Inflammatory macrophage treated with lipopolysaccharide for 4 hours (primary cell): ENCODE data around the gene SCGB1C2.
"Not testable (repeated sequence)": the region's sequence is repeated elsewhere in the genome, so short reads cannot be mapped to it uniquely, and the experiment has no call there.

ENCODE experiments used
- DNase-seq: peaks from one replicate; pipeline ENCODE4 v3.0.0-alpha.2; 2020

SCGB1C2 gene

GRCh38 chr17:149897-150584, 12.7 kb downstream of the SCGB1C2 start:
- DNase-seq, result no peak

DNA sequence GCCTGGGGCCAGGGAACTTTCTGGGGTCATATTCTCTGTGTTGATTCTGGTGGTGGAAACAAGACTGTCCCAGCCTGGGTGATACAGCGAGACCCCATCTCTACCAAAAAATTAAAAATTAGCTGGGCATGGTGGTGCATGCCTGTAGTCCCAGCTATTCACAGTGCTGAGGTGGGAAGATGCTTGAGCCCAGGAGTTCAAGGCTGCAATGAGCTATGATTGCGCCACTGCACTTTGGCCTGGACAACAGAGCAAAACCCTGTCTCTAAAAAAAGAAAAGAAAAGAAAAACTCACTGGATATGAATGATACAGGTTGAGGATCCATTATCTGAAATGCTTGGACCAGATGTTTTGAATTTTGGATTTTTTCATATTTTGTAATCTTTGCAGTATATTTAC, 13.6 kb downstream of the SCGB1C2 start:
- no peak for DNase-seq

DNA sequence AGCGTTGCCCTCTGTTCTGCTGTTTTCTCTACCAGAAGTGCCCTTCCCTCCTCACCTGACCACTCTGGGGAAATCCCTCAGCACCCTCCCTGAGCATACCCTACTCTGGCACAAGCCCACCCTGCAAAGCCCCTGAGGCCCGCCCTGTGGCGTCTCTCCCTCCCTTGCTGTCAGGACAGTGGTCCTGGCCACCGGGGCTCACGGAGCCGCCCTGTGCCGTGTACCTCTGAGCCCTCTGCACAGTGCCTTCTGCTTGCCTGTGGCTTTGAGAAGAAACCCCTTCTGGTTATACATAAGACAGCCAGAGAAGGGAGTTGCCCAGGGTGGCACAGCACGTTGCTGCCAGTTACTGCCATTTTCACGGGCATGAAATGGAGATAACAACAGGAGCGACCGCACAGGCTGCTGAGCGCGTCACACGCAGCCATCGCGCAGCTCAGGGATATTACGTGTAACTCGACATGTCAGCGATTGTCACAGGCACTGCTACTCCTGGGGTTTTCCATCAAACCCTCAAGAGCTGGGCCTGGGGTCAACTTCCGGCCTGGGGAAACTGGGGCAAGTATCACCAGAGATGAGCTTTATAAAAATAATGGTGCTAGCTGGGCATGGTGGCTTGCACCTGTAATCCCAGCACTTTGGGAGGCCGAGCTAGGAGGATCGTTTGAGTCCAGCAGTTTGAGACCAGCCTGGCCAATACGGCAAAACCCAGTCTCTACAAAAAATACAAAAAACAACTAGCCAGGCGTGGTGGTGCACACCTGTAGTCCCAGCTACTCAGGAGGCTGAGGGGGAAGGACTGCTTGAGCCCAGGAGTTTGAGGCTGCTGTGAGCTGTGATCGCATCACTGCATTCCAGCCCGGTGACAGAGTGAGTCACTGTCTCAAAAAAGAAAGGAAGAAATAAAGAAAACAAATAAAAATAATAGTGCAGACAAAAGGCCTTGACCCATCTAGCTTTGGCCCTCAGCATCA, 14.8 kb downstream of the SCGB1C2 start:
- DNase-seq, result no peak

- DNase-seq, result no peak
Measured at GRCh38 chr17:152860-153420, 15.6 kb downstream of the SCGB1C2 start.

DNA sequence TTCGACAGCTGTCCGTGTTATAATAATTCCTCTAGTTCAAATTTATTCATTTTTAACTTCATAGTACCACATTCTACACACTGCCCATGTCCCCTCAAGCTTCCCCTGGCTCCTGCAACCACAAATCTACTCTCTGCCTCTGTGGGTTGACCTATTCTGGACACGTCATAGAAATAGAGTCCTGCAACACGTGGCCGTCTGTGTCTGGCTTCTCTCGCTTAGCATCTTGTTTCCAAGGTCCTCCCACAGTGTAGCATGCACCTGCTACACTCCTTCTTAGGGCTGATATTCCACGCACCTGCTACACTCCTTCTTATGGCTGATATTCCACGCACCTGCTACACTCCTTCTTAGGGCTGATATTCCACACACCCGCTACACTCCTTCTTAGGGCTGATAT, 16.5 kb downstream of the SCGB1C2 start:
- DNase-seq, result no peak

DNA sequence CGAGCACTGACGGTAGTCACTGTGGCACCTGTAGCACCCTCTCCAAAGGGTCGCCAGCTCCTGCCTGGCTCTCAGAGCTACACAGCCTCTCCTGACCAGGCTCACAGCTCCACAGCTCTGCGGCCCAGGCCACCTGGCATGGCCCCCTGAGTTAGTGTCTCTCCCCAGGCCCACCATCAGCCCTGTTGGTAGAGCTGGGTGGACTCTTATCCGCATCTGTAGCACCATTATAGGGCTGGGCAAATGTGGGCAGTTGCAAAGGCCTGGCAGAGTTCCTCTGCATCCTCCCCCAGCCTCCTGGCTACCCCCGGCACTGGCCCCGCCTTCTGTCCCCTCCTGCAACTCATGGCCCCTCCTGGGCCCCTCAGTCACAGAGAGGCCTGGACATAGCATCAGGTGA, 18.2 kb downstream of the SCGB1C2 start:
- no peak for DNase-seq

DNA sequence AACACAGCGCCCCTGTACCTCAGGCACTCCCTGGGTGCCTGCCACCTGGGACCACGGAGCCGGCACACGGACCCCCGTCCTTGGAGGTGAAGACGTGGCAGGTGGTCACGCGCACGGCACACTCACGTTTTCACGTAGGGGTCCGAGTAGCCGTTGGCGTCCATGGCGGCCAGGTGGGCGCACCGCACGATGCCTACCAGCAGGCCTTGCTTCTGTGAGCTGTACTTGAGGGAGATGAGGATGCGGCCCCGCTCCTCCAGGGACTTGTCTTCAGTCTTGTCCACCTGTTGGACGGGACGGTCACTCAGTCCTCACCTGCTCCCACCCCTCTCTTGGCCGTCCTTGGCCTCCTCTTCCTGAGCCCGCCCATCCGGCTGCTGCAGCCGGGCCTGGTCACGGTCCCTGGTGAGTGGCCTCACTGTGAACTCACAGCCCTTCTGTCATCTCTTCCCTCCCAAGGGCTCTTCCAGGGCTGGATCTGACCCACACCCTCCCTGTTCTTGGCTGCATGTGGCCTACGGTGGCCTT, 18.8 kb downstream of the SCGB1C2 start:
- DNase-seq, result no peak

DNA sequence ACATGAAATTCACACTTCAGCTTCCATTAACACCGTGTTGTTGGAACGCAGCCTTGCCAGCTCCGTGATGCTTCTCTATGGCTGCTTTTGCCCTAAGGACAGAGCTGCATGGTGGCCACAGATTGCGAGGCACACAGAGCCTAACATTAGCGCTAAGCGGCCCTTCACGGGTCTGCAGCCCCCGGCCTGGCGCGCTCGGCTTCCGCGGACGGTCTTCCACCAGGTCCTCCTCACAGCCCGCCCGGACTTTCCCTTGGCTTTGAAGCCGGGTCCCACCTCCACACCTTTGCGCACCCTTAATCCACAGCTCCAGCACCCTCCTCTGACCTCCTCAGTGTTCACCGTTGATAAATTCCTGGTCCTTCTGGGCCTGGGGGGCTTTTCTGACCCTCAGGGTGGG, 19.6 kb downstream of the SCGB1C2 start:
- no peak for DNase-seq

DNA sequence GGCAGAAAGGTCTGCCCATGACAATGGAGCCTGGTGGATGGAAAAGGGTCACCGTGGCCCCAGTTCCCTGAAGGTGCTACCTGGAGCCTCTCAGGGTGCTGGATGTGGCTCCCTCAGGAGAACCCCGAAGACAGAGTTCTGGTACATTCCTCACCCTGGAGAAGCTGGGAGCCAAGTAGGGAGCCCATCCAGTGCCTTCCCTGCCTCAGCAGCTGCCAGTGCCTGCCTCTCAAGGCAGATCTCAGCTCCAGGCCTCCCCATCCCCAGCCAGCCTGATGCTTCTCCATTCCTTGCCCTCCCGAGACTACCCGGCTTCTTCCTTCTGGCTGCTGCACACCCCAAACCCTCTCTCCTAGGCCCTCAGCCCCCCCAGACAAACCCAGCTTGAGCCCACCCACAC, 20.5 kb downstream of the SCGB1C2 start:
- no peak for DNase-seq

GRCh38 chr17:158379-158778, 21.0 kb downstream of the SCGB1C2 start:
- no peak for DNase-seq

GRCh38 chr17:159609-160008, 22.2 kb downstream of the SCGB1C2 start:
- no peak for DNase-seq

DNA sequence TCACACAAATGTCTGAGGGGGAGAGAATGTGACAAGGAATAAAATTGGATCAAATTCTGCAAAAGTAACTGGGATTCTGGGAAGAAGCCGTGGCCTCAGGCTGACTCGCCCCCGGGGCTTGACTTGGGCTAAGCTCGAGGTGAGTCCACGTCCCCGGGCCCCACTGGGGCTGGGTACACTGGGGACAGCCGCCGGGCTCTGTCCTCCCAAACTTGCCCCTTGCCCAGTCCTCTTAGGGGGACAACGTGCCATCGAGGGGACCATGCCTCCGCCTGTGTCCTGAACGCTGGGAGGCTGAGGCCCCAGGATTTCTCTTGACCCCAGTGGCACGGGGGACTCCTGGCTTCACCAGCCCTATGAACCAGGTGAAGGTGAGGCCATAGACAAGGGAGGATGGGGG, 23.0 kb downstream of the SCGB1C2 start:
- DNase-seq, result no peak

GRCh38 chr17:161481-161880, 24.1 kb downstream of the SCGB1C2 start:
- DNase-seq, result no peak

DNA sequence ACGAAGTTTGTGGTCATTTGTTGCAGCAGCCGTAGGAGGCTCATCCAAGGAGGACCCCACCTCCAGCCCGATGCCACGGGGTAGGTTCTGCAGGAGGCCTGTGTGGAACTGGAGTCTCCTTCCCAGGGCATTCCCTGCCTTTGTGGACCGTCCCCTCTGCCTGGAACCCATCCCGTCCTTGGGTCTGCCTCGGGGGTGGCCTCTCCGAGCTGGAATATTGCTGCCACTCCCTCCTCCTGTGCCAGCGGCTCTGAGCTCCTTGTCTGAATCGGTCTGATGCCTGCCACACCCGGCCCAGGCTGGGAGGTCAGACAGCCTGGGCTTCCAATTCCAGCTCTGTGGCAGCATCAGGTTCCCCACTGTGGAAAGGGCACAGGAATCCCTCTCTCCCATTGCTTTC, 25.3 kb downstream of the SCGB1C2 start:
- DNase-seq, result no peak

DNA sequence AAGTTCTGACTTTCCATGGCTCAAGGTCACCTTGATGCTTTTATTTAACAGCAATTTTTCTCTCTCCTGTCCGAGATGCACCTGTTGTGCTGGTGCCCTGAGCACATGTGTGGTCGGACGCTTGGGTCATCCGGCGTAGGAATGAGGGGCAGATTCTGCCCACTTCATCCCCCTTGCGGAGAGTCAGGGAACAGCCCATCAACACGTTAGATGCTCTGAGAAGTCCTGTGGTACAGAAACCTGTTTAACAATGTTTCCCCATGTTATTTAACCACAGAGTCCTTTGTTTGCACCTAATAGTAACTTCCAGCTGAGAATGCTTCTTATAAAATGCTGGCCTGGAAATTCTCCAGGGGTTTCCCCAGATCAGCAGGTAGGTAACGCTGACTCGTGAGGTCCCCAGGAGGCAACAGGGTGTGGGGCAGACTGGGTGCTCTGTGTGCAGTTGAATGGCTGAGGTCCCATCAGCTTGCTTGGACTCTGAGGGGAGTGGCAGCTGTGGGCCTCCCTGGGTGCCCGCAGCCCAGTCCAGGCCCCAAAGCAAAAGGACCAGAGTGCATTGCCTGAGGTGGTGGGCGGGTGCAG, 26.2 kb downstream of the SCGB1C2 start:
- DNase-seq, result no peak

DNA sequence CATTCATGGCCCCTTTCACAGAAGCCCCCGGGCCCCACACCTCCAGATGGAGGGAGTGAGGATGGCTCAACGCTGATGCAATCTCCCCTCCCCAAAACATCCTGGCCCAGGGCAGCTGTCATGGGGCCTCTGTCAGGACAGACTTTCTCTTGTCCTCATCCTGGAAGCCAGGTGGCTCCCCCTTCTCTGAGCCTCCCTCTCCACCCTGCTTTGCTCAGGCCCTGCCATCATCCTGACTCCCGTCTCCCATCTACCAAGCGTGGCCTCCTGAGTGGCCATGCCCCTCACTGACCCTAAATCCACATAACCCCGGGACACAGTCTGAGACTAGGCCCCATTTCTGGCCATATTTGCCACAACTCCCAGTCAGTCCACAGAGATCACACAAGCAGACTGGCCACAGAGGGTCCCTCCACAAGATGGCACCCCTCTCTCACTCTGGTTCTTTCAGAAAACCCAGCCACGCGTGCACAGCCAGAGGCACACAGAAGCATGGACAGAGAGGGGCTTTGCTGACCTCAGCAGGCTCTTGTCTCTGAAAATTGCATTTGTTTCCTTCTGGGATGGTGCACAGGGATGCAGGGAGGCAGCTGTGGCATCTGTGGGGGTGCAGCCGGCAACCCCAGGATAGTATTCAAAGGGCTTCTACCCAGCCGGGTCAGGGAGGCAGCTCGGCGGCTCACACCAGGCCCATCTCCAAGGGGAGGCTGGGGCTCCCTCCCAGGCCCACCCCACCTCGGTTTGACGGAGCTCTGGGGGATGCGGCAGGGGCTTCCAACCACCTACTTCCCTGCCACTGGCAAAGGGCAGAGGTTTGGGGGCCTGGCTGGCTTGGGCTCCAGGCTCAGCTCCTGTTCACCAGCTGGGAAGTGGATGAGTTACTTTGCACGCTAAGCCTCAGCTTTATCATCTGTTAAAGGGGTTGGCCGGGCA, 27.2 kb downstream of the SCGB1C2 start:
- DNase-seq, result peak; percentile 32

DNA sequence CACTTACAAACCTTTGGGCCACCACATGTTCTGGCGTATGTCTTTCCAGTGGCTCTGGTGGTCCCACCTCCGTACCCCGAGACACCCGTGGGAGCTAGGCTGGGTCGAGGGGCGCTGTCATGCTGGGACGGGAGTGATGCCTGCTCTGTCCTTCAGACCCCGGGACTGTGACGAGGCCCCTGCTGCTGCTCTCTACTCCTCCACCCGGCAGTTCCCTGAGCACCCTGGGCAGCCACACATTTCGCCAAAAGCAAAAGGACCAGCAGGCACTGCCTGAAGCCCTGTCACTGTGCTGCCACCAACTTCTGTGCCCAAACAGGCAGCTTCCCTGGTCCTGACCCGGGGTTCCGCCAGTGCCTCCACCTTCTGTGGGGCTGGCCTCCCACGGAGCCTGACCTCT, 28.6 kb downstream of the SCGB1C2 start:
- DNase-seq, result no peak

DNA sequence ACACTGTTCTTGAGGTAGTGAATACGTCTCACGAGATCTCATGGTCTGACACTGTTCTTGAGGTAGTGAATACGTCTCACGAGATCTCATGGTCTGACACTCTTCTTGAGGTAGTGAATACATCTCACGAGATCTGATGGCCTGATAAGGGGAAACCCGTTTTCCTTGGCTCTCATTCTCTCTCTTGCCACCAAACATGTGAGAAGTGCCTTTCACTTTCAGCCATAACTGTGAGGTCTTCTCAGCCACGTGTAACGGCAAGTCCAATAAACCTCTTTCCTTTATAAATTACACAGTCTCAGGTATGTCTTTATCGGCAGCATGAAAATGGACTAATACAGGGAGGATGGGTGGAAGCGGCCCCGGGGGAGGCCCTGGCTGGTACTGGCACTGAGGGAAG, 31.2 kb downstream of the SCGB1C2 start:
- DNase-seq, result not testable (repeated sequence)

GRCh38 chr17:170130-170670, 32.8 kb downstream of the SCGB1C2 start:
- DNase-seq, result no peak

DNA sequence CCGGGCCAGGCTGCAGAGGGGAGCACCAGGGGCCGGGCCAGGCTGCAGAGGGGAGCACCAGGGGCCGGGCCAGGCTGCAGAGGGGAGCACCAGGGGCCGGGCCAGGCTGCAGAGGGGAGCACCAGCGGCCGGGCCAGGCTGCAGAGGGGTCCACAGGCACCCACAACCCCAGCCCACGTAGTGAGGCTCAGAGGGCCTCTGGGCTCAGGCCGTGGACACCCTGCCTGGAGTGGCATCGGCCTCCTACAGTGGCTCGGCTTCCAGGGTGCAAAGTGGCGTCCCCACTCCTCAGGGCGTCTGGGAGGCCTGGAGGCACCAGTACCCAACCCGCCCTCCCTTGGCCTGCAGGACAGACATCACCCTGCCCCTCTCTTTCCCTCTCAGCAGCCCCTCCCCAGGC, 34.5 kb downstream of the SCGB1C2 start:
- no peak for DNase-seq

GRCh38 chr17:172401-172800, 35.0 kb downstream of the SCGB1C2 start:
- no peak for DNase-seq
